ENCODE data around the gene PHF13.
"Not testable (repeated sequence)": the region's sequence is repeated elsewhere in the genome, so short reads cannot be mapped to it uniquely, and the experiment has no call there.

Gene PHF13

GRCh38 chr1:6587261-6588005, 26.1 kb upstream of the PHF13 start:
- no peak for DNase-seq

DNA sequence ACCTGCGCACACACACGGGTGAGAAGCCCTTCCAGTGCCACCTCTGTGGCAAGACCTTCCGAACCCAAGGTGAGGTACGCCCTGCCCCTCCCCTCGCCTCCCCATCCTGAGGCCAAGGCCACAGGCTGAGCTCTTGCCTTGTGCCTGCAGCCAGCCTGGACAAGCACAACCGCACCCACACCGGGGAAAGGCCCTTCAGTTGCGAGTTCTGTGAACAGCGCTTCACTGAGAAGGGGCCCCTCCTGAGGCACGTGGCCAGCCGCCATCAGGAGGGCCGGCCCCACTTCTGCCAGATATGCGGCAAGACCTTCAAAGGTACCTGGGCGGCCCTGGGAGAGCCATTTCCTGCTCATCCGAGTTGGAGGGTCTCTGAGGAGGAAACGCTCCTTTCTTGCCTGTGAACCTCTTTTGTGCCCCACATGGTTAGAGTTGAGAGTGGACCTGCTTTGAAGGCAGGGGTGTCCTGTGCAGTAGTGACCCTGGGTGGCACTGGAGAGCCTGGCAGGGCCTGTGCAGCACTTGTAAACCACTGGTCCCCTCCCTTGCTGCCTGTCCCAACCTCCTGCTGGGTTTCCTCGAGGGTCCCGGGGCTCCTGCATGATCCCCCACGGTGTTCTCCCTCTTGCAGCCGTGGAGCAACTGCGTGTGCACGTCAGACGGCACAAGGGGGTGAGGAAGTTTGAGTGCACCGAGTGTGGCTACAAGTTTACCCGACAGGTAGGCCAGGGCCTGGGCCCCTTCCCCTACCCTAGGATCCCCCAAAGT, 25.2 kb upstream of the PHF13 start:
- DNase-seq, result no peak

DNA sequence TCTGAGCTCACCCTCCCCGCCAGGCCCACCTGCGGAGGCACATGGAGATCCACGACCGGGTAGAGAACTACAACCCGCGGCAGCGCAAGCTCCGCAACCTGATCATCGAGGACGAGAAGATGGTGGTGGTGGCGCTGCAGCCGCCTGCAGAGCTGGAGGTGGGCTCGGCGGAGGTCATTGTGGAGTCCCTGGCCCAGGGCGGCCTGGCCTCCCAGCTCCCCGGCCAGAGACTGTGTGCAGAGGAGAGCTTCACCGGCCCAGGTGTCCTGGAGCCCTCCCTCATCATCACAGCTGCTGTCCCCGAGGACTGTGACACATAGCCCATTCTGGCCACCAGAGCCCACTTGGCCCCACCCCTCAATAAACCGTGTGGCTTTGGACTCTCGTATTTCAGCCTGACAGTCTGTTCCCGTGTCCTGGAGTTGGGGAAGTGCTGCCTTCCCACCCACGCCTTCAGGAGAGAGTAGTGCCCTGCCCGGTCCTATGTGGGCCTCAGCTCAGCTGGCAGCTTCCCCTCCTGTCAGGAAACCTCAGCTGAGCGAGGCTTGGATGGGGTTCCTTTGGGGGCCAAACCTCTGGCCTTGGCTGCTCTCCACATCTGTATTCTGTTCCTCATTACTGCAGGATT, 24.5 kb upstream of the PHF13 start:
- DNase-seq, result no peak

GRCh38 chr1:6590046-6590445, 23.5 kb upstream of the PHF13 start:
- no peak for DNase-seq

GRCh38 chr1:6591222-6591621, 22.3 kb upstream of the PHF13 start:
- DNase-seq, result no peak

DNA sequence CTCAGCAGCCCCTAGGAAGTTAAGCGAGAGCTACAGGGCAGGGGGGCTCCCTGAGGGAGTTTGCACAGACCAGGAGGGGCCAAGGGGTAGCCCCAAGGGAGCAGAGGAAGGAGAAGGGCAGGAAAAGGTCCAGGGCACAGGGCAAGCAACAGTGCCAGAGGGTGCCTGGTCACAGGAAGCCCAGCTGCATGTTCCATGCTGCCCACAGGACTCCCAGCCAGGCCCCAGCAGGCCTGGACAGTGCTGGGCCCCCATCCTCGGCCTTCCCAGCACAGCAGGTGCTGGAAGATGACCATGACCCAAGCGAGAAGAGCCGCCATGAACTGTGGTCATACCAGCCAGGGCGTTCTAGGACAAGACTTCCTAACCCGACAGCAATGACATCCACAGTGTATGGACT, 21.9 kb upstream of the PHF13 start:
- no peak for DNase-seq

- DNase-seq, result no peak
These were observed 21.1 kb upstream of the PHF13 start for GRCh38 chr1:6592441-6592840.

DNA sequence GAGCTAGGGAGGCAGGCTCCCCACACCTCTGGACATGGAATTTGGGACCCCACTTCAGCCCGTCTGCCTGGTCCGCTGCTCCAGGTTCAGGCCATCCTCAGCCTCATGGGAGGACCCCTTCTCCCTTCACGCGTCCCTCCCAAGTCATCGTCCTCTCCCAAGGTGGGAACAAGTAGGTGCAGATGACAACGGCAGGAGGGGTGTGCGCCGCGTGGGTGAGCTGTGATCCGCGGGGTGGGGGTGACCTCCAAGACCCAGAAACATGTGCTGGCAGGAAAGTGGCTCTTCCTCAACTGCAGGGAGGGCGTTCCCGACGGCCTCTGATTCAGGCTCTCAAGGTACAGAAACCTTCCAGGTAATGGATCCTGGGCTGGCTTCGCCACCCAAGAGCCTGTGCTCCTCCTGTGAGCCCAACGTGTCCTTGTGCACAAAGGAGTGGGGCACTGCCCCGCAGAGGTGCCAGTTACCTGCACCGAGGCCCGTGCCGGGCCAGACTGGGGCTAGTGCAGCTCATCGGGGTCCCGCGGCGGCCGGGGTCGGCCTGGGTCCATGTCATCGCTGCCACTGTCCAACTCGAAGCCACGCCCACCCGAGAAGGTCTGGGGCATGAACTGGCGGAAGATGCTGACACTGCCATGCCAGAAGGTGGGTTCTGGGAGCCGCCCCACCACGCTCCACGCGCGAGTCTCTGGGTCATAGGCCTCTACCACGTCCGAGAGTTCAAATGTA, 20.5 kb upstream of the PHF13 start:
- DNase-seq, result no peak

DNA sequence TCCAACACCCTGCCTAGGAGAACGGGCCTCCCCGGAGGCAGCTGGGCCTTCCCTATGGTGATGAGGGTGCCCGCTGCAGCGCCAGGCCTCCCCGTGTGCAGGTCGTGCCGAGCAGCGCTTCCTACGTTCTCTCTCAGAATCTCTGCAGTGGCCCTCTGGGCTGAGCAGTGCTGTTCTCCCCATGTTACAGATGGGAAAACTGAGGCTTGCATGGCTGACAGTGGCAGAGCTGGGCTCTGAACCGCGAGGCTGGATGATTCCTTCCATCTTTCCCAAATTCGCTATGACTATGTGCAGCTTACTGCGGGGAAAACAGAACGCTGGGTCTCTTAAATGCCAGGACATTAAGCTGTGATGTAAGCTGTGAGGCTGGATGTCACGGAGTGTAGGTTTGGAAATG, 19.7 kb upstream of the PHF13 start:
- DNase-seq, result no peak

- DNase-seq, result no peak
These were observed 18.4 kb upstream of the PHF13 start for GRCh38 chr1:6594977-6595740.

DNA sequence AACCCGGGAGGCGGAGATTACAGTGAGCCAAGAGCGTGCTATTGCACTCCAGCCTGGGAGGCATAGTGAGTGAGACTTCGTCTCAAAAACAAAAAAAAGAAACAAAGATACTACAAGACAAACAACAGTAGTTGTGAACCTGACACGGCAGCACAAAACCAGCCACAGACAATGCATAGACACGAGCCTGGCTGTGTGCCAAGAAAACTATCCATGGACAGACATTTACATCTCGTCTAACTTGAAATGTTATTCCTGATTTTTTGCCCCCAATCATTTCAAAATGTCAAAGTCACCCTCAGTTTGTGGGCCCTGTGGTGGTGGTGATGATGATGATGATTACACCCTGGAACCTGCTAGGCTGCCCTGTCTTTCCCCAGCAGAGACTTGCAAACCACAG, 17.2 kb upstream of the PHF13 start:
- DNase-seq, result no peak

GRCh38 chr1:6596886-6597776, 16.4 kb upstream of the PHF13 start:
- DNase-seq, result no peak

DNA sequence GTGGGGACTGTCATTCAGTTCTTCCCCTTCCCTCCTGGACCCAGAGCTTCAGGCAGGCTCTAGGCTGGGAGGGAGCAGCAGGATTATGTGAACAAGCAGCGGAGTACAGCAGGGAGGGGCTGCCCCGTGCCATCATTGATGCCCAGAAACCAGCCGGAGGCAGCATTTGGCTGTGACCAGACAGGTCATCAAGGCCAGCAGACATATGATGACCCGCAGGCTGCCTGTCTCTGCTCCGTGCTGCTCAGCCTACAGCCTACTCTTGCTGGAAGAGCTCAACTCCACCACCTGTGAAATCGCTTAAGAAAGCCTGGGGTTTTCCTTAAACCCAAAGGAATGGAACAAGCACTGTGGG, 15.8 kb upstream of the PHF13 start:
- no peak for DNase-seq

GRCh38 chr1:6599141-6599975, 14.2 kb upstream of the PHF13 start:
- peak; percentile 70 for DNase-seq

- DNase-seq, result not testable (repeated sequence)
These were observed 13.5 kb upstream of the PHF13 start for GRCh38 chr1:6599991-6600390.

- no peak for DNase-seq
These were observed 13.0 kb upstream of the PHF13 start for GRCh38 chr1:6600410-6601048.

- DNase-seq, result peak; percentile 92
These were observed 12.2 kb upstream of the PHF13 start for GRCh38 chr1:6601049-6601922.

GRCh38 chr1:6601923-6602668, 11.4 kb upstream of the PHF13 start:
- DNase-seq, result no peak

Measured in stimulated activated CD4-positive, alpha-beta T cell treated with anti-CD3 and anti-CD28 coated beads, Interleukin-4, amount 100 ng/mL, for 24 hours (primary cell).